ENCODE data around the gene FARSB. TPM values are rescaled to one million over a fixed set of nuclear protein-coding genes. Genes with fewer than 3 reads are reported as not detected.
A peak's percentile ranks its signal among the peaks of the same experiment; 100 is the strongest.

The FARSB gene
- total RNA-seq, 3 donors from 2014 or later (not counting 1 experiment from before 2014, with no cell fraction given): 8.6 to 10.7 (median 9.7) TPM

DNA sequence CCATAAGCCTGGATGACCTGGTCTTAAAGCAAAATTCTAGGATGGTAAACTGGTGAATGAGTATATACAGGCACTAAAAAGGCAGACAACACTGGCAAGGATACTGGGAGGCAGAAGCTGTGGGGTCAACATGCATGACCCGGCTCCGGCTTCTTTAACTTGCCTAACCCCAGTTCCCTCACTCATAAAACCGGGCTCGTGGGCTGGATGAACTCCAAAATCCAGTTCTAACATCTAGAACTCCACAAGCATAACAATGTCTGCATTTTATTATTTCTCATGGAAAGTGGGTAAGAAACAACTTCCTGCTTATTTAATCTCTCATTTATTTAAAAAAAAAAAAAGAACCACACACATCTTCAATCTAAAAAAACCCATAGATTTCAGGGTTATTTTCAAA, 57.3 kb downstream of the FARSB start:
- Histone ChIP-seq H3K27ac (ENCODE audit: low read length) (no peak overlapping the region), H3K27me3 (ENCODE audit: control insufficient read depth, insufficient read depth, low read length) (no peaks in the 10 kb centered on the region), H3K36me3 (ENCODE audit: control insufficient read depth, insufficient read depth, low read length) (peaks cover 41% of the 10 kb centered on the region), H3K4me3 (ENCODE audit: low read length) (no peak overlapping the region), H3K4me1 (ENCODE audit: control insufficient read depth, insufficient read depth, low read length) (no peaks in the 10 kb centered on the region), H3K9me3 (ENCODE audit: control insufficient read depth, insufficient read depth, low read length) (no peaks in the 10 kb centered on the region)
- WGBS (ENCODE audit: insufficient coverage): 97% methylated on average over 4 of the region's 4 CpGs
- H3K27me3 Mint-ChIP-seq (ENCODE audit: low read depth in 2 of 2): no peaks in the 10 kb centered on the region
- no peaks in the 10 kb centered on the region for H3K4me1 Mint-ChIP-seq
- DNase-seq (no peak), ATAC-seq (no peak)
- no peak overlapping the region for H3K27ac Mint-ChIP-seq
- TF ChIP-seq CTCF (IDR thresholded peaks at IDR 0.05): no peak
- H3K4me3 Mint-ChIP-seq: no peak overlapping the region
- intact Hi-C loops (cut with micrococcal nuclease): no loop called here
- no peaks in the 10 kb centered on the region for H3K9me3 Mint-ChIP-seq
- no peaks in the 10 kb centered on the region for H3K36me3 Mint-ChIP-seq

DNA sequence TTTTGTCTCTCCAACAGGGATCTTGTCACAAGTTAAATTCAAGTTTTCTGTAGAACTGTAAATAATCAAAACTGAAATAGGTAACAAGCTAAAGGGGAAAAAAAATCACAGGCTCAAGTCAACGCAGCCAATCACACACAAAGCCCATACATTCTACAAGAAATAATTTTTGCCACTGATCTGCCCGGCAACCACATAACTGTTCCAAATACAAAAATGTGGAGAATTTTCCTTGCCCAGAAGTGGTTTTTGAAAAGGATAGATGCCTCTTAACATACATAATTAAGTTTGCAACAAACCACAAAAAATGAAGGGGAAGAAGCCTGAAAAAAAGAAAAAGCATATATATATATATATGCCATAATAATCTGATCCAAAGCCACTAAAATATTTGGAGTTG, 60.3 kb downstream of the FARSB start:
- no peak overlapping the region for H3K27ac Mint-ChIP-seq
- H3K9me3 Mint-ChIP-seq: no peaks in the 10 kb centered on the region
- H3K4me1 ChIP-seq (ENCODE audit: control insufficient read depth, insufficient read depth, low read length): no peaks in the 10 kb centered on the region
- H3K4me3 Mint-ChIP-seq: no peak overlapping the region
- WGBS (ENCODE audit: insufficient coverage): 100% methylated on average over 1 of the region's 2 CpGs
- no peak overlapping the region for H3K4me3 ChIP-seq (ENCODE audit: low read length)
- H3K36me3 Mint-ChIP-seq: no peaks in the 10 kb centered on the region
- ATAC-seq (no peak), DNase-seq (no peak)
- peaks cover 42% of the 10 kb centered on the region for H3K36me3 ChIP-seq (ENCODE audit: control insufficient read depth, insufficient read depth, low read length)
- intact Hi-C loops (cut with micrococcal nuclease): no loop called here
- H3K27me3 ChIP-seq (ENCODE audit: control insufficient read depth, insufficient read depth, low read length): no peaks in the 10 kb centered on the region
- no peak for TF ChIP-seq CTCF (IDR thresholded peaks at IDR 0.05)
- no peaks in the 10 kb centered on the region for H3K27me3 Mint-ChIP-seq (ENCODE audit: low read depth in 2 of 2)
- H3K4me1 Mint-ChIP-seq: no peaks in the 10 kb centered on the region
- no peaks in the 10 kb centered on the region for H3K9me3 ChIP-seq (ENCODE audit: control insufficient read depth, insufficient read depth, low read length)
- H3K27ac ChIP-seq (ENCODE audit: low read length): no peak overlapping the region

GRCh38 chr2:222594679-222595078, 61.2 kb downstream of the FARSB start:
- no CpG with 5 or more reads among the region's 1 CpG for WGBS (ENCODE audit: insufficient coverage)
- H3K4me1 ChIP-seq (ENCODE audit: control insufficient read depth, insufficient read depth, low read length): no peaks in the 10 kb centered on the region
- no peak for TF ChIP-seq CTCF (IDR thresholded peaks at IDR 0.05)
- H3K9me3 ChIP-seq (ENCODE audit: control insufficient read depth, insufficient read depth, low read length): no peaks in the 10 kb centered on the region
- H3K27ac ChIP-seq (ENCODE audit: low read length): no peak overlapping the region
- Mint-ChIP-seq H3K9me3 (no peaks in the 10 kb centered on the region), H3K27me3 (ENCODE audit: low read depth in 2 of 2) (no peaks in the 10 kb centered on the region), H3K36me3 (no peaks in the 10 kb centered on the region), H3K4me1 (no peaks in the 10 kb centered on the region), H3K27ac (no peak overlapping the region), H3K4me3 (no peak overlapping the region)
- ATAC-seq (no peak), DNase-seq (no peak)
- intact Hi-C loops (cut with micrococcal nuclease): no loop called here
- peaks cover 37% of the 10 kb centered on the region for H3K36me3 ChIP-seq (ENCODE audit: control insufficient read depth, insufficient read depth, low read length)
- no peak overlapping the region for H3K4me3 ChIP-seq (ENCODE audit: low read length)
- H3K27me3 ChIP-seq (ENCODE audit: control insufficient read depth, insufficient read depth, low read length): no peaks in the 10 kb centered on the region

DNA sequence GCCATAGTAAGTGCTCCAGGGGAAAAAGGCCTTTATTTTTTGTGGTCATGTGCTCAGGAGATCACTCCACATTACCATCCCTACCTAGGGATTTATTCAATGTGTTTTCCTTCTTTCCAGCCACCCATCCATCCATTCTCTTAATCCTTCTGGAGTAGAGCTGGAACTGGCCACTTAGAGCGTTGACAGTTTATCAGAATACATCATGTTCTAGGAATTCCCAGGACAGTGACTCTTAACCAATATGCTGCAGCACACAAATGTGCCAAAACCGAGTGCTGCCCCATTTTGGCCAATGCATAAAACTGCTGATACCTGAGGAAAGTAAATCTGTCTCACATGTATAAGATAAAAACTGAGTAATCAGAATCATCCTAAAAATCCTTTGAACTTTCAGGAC, 63.7 kb downstream of the FARSB start:
- Histone ChIP-seq H3K4me3 (ENCODE audit: low read length) (no peak overlapping the region), H3K4me1 (ENCODE audit: control insufficient read depth, insufficient read depth, low read length) (no peaks in the 10 kb centered on the region), H3K27ac (ENCODE audit: low read length) (no peak overlapping the region), H3K36me3 (ENCODE audit: control insufficient read depth, insufficient read depth, low read length) (peaks cover 26% of the 10 kb centered on the region), H3K9me3 (ENCODE audit: control insufficient read depth, insufficient read depth, low read length) (no peaks in the 10 kb centered on the region), H3K27me3 (ENCODE audit: control insufficient read depth, insufficient read depth, low read length) (no peaks in the 10 kb centered on the region)
- H3K27me3 Mint-ChIP-seq (ENCODE audit: low read depth in 2 of 2): no peaks in the 10 kb centered on the region
- H3K4me3 Mint-ChIP-seq: no peak overlapping the region
- WGBS (ENCODE audit: insufficient coverage): 90% methylated on average over 2 of the region's 2 CpGs
- ATAC-seq (no peak), DNase-seq (no peak)
- no peak for TF ChIP-seq CTCF (IDR thresholded peaks at IDR 0.05)
- H3K4me1 Mint-ChIP-seq: peaks cover 3% of the 10 kb centered on the region in 2 donors
- no peaks in the 10 kb centered on the region for H3K36me3 Mint-ChIP-seq
- peak overlapping the region in 1 of 2 donors; percentile 8 for H3K27ac Mint-ChIP-seq
- H3K9me3 Mint-ChIP-seq: no peaks in the 10 kb centered on the region
- intact Hi-C loops (cut with micrococcal nuclease): no loop called here
